ENCODE measurements around the gene CACNA1C.

Gene CACNA1C

GRCh38 chr12:2391740-2392331, 339.0 kb downstream of the CACNA1C start:
- DNase-seq, result no peak
- intact Hi-C loops (cut with DNase I), result no loop called here

- intact Hi-C loops (cut with DNase I), result no loop called here
- DNase-seq, result peak in 3 of 42 donors; percentile 18 to 49 (median 33)
These were observed 340.2 kb downstream of the CACNA1C start for GRCh38 chr12:2393016-2393415.

- intact Hi-C loops (cut with DNase I), result no loop called here
These were observed 341.2 kb downstream of the CACNA1C start for GRCh38 chr12:2393996-2394395.

GRCh38 chr12:2395354-2395977, 342.7 kb downstream of the CACNA1C start:
- peak in 31 of 42 donors; percentile 20 to 70 (median 42) for DNase-seq
- intact Hi-C loops (cut with DNase I), result no loop called here

More at GRCh38 chr12:2393996-2394395, 341.2 kb downstream of the CACNA1C start:
- DNase-seq, result no peak

DNA sequence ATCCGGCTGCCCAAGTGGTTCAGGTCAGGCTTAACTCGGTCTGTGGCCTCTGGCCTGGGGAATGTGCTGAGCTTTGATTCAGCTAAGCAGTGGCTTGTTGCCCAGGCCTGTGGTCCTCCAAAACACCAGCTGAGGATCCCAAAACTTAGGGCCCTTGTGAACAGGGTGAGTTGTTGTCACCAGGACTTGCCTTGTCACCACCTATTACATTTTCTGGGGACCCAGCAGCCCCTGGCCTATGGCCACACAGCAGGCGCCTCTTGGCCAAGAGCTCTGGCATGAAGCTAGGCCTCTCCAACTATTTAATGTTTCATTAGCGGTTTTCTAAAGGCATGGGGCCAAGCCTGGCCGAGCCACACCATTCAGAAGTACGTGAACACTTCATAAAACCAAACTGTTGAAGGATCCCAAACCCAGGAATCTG, 343.7 kb downstream of the CACNA1C start:
- peak in 5 of 42 donors; percentile 4 to 41 (median 12) for DNase-seq
- intact Hi-C loops (cut with DNase I), result no loop called here

- DNase-seq, result peak in 5 of 42 donors; percentile 12 to 64 (median 27)
- intact Hi-C loops (cut with DNase I), result no loop called here
These were observed 344.7 kb downstream of the CACNA1C start for GRCh38 chr12:2397356-2398045.

DNA sequence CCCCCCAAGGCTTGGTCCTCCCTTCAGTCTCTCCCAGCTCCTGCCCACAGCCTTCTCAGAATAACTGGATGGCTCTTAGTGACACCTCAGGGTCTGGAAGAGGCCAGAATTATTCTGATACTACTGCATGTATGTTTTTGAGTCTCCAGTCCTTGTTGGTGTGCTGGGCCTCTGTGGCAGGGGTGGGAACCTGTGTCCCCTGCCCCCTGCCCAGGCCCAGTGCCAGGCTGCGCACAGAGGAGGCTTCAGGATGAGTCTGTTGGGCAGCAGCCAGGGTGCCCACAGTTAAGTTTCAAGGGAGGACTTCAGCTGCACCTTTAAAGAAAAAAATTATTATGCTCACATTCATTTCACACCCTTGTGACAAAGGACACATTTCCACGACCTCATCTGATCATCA, 348.3 kb downstream of the CACNA1C start:
- DNase-seq, result no peak

DNA sequence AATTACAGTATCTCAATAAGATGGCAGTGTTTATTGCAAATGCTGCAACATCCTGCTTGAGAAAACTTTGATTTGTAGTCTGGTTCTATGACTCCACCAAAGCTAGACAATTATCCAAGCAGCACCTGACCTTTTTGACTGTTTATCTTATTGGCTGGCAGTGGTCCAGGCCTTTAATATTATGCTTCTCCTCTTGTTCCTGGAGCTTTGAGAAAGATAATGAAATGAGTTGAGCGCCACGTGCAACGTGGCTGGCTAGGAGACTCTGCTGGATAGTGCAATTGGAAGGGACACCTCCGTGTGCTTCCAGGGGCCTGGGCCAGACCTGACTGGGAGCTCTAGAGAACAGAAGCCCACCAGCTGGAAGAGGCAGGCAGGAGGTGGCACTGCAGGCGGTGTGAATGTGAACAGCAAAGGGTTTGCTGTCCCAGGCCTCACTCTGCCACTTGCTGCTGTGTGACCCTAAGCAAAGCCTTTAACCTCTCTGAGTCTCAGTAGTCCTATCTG, 349.3 kb downstream of the CACNA1C start:
- intact Hi-C loops (cut with DNase I), result no loop called here
- no peak for DNase-seq

More for the DNA sequence above, 348.3 kb downstream of the CACNA1C start:
- intact Hi-C loops (cut with DNase I), result no loop called here

DNA sequence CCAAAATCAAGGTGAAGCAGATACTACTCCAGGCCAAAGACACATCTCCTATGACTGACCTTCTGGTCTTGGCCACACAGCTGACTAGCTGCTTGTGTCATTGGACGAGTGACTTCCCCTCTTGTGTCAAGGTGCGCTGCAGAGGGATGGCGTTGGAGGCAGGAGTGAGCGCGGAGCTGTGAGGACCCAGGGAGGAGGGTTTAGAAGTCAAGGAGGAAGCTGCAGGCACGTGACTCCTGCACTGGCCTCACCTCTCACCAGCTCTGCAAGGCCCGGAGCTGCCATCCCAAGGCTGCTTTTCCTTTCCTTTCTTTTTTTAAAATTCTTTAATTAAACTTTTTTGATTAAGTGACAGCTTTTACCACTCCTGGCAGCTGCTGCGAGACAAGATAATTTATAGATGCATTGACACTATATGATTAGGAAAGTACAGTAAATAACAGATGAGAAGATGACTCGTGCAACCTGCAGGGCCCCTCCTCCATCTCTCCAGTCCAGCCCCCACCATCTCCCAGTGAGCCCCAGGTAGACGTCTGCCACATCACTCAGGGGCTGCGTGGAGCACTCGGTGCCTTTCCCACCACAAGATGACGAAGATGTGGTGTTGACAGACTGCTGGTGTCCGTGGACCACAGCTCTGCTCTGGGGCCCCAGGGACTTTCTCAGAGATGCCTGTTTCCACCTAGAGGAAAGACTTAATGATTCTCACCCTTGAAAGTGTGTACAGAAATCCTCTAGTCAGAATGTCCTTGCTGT, 350.6 kb downstream of the CACNA1C start:
- DNase-seq, result no peak
- intact Hi-C loops (cut with DNase I), result no loop called here

GRCh38 chr12:2405039-2405438, 352.3 kb downstream of the CACNA1C start:
- intact Hi-C loops (cut with DNase I), result no loop called here
- no peak for DNase-seq

GRCh38 chr12:2406903-2407302, 354.1 kb downstream of the CACNA1C start:
- DNase-seq, result no peak
- intact Hi-C loops (cut with DNase I), result no loop called here

GRCh38 chr12:2408262-2408661, 355.5 kb downstream of the CACNA1C start:
- intact Hi-C loops (cut with DNase I), result no loop called here
- no peak for DNase-seq

DNA sequence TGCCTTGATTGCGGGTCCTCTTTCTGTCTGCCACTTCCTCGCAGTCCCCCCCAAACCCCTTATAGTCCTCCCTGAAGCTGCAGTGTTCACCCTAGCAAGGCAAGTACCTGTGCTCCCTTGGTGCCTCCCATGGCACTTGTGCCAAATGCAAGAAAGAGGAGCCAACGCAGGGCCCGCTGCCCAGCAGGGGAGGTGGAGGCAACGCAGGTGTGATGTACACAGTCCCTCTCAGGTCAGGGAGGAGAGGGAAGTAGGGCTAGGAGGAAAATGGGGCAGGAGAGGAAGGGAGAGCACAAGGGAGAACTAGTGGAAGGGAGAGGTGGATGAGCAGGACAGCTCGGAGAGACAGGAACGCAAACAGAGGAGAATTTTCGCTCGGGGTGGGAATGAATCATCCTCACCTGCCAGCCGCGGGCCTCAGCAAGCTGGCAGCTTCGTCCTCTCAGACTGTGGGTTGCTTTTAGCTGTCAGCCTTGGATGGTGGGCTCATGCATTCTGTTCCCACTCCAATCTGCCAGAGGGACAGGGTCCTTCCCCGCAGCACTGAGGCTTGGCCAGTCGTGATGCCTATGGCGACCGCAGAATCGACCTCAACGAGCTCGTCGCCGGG, 357.0 kb downstream of the CACNA1C start:
- intact Hi-C loops (cut with DNase I), result no loop called here
- DNase-seq, result peak in 21 of 42 donors; percentile 7 to 56 (median 31)

- DNase-seq, result no peak
- intact Hi-C loops (cut with DNase I), result no loop called here
These were observed 357.7 kb downstream of the CACNA1C start for GRCh38 chr12:2410496-2410895.

- intact Hi-C loops (cut with DNase I), result no loop called here
- DNase-seq, result no peak
These were observed 358.2 kb downstream of the CACNA1C start for GRCh38 chr12:2411011-2411410.

DNA sequence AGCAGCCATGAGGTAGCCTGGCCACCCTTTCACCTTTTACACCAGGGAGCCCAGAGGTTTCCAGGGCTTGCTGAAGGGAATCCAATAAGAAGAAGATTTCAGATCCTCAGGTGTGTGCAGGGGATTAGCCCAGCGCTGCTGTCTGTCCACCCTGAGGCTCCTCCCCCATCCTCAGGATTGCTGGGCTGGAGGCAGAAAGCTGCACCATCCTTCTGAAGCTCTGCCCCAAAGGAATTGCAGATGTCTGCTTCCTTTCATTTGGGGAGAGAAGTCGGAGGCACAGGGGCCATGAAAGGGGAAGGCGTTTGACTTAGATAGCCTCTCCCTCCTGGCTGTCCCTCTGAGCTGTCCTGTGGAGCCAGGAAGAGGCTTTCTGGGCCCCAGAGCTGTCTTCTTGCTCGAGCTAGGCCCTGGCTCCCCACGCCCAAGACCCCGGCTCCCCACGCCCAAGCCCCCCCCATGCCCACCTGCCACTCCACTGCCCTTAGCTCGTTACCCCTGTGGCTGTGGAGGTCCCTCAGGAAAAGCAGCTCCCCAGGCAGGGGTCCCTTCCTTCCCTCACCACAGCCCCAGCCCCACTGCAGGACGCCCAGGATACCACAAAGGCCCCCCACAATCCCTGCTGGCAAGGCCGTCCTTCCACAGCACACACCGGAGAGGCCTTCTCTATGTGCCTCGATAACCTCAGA, 359.0 kb downstream of the CACNA1C start:
- DNase-seq, result no peak
- intact Hi-C loops (cut with DNase I), result no loop called here

DNA sequence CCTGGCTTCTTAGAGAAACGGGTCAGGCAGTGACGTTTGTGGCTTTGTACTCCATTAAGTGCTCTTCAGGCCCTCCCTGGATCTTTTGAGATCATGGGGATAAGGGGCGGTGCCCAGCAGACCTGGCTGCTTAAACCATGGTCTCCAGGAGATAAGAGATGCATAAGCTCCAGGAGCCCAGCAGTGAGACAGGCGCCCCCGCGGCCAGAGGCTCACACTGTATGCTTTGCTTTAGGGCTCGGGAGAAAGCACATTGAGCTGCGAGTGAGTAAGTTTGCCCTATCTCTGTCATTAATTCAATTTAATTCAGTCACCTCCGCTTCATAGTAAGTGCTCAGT, 359.5 kb downstream of the CACNA1C start:
- no peak for DNase-seq
- intact Hi-C loops (cut with DNase I), result no loop called here

DNA sequence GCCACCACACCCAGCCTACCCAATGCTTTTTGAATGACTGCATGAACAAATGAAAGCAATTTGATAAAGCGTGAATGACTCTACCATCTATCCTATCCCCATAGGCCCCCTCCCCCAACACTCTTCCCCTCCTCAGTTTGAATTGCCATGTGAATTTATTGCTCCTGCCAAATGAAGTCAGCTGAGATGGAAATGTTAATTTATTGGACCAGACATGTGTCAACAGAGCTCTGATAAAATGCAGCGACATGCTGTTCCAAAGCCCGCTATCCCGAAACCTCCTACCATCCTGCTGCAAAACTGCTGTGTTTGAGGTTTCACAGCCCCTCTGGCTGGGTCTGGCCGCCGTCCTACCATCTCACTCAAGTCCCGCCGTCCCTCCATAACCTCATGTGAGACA, 360.5 kb downstream of the CACNA1C start:
- DNase-seq, result no peak
- intact Hi-C loops (cut with DNase I), result no loop called here

Measured in head of caudate nucleus (tissue), 42 donors.